ENCODE results near the gene PYGO2.

The PYGO2 gene, protein sequence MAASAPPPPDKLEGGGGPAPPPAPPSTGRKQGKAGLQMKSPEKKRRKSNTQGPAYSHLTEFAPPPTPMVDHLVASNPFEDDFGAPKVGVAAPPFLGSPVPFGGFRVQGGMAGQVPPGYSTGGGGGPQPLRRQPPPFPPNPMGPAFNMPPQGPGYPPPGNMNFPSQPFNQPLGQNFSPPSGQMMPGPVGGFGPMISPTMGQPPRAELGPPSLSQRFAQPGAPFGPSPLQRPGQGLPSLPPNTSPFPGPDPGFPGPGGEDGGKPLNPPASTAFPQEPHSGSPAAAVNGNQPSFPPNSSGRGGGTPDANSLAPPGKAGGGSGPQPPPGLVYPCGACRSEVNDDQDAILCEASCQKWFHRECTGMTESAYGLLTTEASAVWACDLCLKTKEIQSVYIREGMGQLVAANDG

DNA sequence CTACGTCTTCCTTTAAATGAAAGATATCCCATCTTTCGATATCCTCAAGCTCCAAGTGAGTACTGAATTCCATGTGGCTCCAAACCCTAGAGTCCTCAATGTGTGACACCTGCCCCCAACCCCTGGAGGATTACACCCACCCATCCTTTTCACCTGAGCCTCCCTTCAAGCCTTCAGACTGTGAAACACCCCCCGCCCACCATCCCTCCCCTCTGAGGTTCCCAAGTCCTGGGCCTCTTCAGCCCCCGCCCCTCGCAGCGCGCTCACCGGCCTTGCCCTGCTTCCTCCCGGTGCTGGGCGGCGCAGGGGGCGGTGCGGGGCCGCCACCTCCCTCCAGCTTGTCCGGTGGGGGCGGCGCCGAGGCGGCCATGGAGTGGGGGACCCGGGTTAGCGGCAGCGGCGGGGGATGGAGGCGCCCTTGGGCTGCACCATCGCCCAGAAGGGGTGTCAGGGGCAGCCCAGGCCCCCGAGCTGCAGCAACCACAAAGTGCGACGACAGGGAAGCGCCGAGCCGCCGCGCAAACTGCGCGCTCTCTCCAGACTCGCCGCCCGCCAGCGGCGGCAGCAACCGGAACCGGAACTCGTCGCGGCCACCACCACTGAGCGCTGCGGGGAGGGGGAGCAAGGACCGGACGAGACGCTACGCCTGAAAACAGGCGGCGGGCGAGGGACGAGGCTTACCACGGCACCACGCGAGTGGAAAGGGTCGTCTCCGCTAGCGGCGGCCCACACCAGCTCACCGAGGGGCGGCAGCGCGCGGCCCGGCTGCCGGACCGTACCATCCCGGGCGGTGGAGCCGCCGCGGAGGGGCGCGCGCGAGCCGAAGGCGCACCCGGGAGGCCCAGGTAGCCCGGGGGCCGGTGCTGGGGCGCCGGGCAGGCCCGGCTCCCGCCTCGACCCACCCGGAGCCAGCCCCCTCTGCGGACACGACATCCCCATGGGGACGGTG is at the start of gene PYGO2:
Gene PYGO2 (minus strand): TSS at position 576 of the 949 bp plus-strand sequence. CDS start 206 bp downstream, at position 370.
- DNase-seq, result peak; percentile 73 to 93

DNA sequence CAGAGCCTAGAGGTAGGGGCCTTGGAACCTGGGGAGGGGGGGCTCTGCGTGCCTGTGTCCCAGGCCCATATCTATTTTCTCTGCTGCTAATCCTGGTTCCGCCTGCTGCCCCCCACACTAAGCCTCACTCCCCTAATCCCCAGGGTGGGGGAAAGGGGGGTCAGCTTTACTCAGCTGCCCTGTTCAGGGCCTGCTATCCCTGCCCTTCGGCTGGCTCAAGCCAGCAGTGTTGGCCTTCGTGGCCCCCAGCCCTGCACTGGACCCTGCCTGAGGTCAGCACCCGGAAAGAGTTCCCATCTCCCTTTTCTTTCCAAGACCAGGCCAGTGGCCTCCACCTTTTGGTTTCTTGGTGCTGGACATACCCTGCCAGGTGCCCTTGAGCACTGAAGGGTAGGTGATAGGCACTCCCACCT is 49.4 kb upstream of the PYGO2 start:
- no peak for DNase-seq

DNA sequence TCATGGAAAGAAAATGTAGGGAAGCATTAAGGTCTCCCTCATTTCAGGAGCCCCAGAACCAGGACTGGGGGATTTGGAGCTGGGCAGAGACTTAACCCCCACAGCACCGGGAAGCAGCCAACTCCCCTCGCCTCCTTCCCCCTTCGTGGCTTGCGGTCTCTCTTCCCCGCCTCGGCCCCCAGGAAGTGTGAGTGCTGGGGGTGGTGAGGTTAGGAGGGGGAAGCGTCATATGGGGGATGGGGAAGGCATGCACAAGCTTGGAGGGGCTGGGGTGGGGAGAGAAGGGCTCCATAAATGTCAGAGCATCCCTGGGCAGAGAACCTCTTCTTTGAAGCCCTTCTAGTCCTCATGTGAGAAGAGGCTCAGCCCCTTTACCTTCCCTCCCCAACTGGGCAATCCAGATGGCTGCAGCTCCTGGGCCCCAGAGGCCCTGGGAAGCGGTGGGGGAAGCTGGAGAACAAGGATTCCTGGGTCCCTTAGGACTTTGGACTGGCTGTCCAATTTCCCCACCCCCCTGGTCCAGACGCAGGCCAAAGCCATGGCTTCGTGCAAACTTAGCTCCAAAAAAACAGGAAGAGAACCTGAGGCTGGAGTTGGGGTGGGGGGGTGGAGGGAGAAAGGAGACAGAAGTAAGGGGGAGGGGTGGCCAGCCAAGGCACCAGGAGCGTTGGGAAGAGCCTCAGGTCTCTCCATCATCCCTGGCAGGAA is 48.8 kb upstream of the PYGO2 start:
- DNase-seq, result no peak

DNA sequence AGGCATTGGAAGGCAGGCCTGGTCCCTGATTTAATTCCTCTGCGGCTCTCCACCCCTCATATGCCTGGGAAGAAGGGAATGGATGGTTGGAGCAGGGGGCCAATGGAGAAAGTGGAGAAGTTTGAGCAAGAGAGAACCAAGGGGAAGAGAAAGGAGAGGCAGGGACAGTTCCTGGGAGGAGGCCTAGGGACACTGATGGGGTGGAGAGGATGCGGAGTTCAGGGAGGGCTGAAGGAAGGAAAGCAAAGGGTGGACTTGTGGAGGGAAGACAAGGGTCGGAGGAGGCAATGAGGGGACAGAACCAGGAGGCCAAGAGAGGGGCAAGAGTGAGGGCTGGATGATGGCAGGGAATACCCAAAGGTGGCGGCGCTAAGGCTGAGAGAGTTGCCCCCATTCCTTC is 48.2 kb upstream of the PYGO2 start:
- DNase-seq, result no peak

DNA sequence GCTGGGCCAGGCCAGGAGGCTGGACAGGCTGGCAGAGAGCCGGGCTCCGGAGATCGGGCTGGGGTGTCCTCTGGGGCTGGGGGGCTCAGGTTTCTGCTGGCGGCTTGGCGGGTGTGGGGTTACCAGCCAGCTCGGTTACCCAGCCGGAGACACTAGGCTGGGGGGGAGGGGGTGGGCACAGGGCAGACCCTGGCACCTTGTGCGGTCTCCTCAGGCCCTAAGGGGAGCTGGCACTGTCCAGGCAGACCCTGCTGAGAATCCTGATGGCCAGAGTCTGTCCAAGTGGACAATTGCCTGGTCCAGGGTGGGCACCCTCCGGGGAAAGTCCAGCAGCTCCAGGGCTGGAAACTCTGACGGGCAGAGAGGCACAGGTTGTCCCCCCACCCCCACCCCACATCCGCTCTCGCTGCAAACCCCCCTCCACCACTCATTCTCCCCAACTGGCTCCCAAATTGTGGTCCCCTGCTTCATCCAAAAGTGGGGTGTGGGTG is 47.7 kb upstream of the PYGO2 start:
- no peak for DNase-seq

DNA sequence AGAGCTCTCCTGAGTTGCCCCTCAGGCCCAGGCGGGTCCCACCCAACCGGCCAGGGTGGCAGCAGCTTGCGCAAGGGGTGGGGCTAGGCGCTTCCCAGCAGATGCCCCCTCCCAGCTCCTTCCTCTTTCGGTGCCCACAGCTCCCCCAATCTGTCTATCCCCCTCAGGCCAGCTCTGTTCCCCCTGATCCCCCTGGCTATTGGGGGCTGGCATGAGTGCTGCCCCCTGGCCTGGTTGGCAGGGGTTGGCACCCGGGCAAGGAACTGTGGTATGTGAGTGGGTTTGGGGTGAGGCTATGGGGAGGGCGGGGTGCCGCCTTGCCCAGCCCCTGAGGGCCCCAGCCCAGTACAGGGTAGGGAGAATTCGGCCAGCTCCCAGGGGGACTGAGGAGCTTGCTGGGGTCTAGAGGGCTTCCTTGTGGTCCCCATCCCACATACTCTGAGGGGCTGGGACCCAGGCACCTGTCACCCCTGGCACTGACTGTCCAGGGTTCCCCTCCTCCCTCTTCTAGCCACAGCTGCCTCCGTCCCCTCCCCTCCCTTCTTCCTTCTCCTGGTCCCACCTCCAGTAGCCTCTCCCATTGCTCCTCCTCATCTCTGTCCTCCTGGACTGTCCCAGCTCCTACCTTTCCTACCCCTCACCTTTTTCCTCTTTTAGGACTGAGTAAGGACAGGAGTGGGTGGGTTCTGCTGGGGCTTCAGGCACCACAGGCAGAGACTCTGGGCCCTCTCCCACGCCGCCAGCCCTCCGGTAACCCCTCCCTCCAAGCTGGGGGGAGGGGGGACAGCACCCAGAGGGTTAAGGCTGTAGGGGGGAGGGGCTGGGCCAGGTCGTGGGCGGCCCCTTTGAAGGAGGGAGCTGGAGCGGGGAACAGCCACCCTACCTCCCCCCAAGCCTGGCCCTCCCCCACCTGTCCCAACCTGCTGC is 46.7 kb upstream of the PYGO2 start:
- no peak for DNase-seq

DNA sequence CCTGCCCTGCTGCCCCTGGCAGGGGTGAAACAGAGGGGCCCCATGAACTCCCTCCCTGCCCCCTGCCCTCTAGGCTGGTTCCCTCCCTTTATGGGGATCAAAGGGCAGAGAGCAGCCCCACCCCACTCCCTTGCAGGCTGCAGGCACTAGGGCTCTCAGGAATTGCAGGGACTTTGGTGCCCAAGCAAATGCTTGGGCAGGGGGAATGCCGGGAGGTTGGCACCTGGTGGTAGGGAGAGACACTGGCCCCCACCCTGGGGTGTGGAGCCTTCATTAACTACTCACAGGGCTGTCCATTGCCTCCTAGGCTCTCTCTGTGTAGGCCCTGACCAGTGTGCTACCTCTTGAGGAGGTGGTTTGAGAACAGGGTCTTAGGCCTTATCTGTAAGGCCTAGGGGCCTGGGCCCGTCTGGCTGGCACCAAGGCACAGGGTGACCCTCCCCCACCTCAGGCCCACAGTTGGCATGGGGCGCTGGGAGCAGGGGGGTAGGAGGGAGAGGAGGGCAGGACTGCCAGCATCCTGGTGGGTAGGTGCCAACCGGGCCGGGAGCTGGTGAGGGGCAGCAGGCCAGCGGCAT is 45.8 kb upstream of the PYGO2 start:
- no peak for DNase-seq

DNA sequence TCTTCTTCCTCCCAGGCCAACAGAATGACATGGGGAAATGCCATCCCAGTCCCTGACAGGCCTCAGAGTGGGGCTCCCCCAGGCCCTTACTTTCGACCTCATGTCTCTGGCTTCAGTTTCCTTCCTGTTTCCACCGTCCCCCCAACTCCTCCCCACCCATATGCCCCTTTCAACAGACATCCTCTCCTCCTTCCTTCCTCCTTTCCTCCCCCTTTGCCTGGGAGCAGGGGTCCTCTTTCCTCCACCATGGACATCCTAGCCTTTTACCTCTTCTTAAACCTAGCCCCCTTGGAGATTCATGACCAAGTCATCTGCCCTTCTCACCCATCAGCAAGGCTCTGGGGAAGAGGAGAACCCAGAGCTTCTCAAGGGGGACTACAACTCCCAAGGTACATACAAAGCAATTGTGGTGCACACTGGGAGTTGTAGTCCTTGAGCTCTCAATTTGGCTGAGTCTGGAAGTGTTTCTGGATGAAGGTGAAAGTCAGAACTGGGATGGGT is 45.1 kb upstream of the PYGO2 start:
- DNase-seq, result no peak

DNA sequence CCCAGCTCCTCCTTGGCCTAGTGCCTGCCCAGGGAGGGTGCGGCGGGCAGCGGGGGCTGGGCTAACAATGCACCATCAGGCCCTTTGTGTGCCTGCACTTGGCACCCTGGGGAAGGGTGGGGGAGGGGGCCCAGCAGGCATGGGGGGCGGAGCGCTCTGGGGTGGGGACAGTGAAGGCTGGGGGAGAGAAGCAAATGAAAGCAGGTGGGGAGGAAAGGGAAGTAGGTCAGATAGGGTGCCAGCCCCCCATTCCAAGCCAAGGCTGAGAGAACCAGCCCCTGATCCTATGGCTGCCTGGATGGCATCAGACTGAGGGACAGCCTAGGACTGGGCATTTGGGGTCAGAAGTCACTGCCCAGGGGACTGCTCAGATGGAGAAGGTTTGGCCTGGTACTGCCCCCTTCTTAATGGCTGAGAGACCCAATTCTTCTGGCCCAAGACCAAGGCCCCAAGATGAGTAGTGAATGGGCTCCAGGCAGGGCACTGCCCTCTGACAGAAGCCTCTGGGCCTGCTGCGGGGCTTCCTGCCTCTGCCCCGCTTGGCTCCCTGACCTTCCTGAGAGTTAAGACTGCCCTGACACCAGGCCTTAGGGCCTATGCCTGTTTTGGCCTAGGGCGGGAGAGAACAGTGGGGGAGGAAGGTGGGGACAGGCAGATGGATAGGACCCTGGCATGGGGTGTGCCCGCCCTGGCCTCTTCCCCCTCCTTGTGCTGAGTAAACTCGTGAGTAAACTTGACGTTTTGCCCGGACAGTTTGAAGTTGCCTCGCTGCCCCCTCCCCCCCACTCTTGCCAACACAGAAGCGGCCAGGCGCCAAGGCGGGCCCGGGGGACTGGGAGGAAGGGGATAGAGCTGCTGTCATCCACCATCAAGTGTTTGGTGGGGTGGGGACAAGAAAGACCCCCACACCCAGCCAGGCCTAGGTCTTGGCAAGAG is 43.8 kb upstream of the PYGO2 start:
- no peak for DNase-seq

DNA sequence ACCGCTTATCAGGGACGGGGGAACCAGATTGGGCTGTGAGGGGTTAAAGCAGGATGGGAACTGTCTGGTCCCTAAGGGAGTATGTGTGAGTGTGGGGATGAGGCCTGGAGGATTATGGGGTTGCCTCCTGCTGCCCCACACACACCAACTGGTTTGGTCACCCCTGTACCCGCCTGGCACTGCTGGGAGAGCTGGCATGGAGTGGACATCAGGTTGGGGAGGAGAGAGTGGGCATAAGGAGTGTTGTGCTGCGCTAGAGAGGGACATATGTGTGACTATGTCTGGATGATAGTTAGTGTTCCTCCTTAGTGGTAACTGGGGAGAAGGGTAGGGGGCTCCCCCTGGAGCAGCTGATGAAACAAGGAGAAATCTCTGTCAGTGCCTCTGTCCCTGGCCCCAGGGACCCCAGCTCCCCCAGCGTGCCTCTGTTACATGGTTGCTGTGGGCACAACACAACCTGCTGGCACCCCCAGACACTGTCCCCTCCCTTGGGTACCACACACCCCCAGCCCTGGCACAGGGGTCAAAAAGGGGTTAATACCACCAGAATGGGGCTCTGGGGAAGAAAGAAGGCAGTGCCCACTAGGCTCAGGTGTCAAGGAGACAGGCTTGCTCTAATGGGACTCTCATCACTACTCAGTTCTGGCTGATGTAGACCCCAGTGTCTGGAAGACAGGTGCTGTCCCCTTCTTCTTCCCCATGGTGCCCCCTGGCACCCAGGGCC is 42.9 kb upstream of the PYGO2 start:
- no peak for DNase-seq

DNA sequence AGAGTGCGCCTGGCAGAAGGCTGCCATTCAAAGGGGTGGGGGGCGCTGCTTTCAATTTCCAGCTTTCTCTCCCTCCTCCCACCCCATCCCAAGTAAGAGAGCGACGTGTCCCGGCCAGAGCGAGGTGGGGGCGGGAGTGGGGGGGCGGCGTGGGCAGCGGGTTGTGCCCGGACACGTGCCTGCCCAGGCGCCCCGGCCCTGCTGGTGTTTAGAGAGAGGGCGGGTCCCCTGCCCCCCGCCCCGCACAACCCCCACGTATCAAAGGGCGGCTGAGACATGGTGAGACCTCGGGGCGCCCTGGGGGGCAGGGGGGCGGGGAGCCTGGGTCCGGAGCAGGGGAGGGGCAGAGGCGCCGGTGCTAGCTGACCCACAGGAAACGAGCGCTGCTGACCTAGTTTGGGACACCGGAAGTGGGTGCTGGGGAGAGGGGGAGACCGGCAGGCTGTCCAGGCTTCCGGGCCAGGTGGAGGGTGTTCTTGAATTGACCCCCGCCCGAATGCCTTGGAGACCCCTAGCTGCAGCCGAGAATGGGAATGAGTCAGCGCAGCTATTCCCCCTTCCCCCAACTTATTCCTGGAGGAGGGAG is 42.3 kb upstream of the PYGO2 start:
- no peak for DNase-seq

DNA sequence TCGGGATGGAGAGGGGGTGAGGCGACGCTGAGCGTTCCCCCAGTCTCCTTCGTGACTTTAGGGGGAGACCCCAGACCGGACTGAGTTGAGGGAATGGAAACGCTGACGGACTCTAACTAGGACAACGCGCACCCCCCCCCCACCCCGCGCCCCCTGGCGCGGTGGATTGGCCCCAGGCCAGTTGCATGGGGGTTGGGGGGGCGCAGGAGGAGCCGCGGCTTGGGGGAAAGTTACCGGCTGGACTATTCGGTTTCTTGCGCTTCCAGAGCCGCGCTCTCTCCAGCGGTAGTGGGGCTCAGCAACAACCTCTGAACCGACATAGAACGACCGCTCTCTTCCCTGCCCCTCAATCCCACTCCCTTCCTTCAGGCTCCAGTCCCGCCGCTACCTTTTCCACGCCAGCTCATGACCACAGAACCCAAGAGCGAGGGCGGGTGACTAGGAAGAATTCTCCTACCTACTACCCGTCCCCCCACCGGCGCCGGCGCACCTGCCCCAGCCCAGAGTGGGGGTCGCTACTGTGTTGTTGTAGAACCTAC is 41.7 kb upstream of the PYGO2 start:
- DNase-seq, result no peak

DNA sequence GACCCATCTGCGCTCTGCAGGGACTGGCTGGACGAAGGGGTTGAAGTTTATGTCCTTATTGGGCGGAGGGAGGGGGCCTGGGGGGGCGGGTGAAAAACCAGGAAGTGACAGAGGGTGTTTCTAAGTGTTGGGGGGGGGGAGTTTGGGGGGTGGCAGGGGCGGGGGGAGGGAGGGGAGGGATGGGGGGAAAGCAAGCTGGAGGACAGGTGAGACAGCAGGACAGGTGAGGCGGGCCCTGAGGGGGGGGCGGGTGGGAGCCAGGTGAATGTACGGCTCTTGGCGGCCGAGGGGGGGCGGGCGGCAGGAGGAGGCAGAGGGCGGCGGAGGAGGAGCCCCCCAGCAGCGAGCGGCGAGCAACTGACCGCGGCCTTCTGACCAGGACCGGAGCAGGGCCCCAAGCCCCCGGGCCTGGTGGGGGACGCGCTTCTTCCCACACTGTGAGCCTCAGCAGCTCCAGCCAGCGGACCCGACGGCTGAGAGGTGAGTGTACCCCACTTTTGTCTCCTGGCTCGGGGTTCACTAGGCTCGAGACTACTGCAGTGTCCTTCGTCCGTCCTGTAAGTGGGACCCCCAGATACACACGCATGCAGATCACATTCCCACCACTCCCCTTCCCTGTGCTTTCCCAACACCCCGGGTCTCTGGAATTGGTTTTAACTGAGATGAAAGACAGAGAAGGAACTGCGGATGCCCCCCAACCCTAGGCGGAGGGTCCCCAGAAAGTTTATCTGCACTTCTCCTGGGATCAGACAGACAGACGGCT is 41.1 kb upstream of the PYGO2 start, which contains the start of gene ZBTB7B:
Gene ZBTB7B (plus strand): TSS at position 339 of the 763 bp plus-strand sequence. CDS start 11,859 bp downstream, outside the sequence.
- peak in 1 of 2 experiments; percentile 89 for DNase-seq

DNA sequence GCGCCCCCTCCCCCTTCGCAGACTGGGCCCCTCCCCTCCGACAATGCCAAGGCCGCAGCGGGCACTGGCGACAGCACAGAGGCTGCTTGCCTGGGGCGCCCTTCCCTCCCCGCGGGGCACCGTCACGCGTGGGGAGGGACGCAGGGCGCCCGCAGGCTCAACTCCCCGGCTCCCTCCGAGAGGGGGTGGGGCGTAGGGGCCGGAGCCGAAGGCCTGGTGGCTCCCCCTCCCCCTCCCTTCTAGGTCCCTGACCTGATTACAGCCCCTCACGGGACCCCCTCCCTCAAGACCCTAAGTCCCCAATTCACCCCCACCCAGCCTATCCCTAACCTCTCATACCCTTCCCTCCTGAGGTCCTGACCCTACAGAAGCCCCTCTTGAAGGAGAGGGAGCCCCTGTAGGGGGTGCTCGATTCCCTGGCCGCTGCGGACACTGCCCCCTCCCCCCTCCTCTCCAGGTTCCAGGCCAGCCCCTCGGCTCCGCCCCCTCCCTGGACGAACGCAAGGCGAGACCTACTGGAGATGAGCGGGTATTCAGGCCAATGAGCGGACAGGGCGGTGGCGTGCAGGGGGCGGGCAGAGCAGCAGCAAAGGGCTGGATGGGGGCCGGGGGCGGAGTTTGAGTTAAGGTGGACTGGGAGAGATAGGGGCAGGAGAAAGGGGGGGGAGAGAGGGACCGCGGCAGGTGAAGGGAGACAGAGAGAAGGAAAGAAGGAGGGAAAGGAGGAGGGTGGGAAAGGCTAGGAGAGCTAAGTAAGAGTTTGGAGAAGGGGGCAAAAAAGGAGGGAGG is 40.3 kb upstream of the PYGO2 start:
- DNase-seq, result peak; percentile 99 to 100

DNA sequence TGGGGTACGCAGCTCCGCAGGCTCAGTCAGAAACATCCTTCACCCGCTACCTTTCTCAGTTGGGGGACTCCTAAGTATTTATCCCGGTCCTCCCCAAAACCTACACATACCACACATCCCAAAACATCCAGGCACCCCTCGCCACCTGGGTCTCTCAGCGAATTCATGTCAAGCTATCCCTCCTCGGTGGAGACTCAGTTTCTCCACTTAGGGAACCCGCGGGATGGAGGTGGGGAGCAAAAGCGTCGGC is 39.8 kb upstream of the PYGO2 start:
- no peak for DNase-seq

DNA sequence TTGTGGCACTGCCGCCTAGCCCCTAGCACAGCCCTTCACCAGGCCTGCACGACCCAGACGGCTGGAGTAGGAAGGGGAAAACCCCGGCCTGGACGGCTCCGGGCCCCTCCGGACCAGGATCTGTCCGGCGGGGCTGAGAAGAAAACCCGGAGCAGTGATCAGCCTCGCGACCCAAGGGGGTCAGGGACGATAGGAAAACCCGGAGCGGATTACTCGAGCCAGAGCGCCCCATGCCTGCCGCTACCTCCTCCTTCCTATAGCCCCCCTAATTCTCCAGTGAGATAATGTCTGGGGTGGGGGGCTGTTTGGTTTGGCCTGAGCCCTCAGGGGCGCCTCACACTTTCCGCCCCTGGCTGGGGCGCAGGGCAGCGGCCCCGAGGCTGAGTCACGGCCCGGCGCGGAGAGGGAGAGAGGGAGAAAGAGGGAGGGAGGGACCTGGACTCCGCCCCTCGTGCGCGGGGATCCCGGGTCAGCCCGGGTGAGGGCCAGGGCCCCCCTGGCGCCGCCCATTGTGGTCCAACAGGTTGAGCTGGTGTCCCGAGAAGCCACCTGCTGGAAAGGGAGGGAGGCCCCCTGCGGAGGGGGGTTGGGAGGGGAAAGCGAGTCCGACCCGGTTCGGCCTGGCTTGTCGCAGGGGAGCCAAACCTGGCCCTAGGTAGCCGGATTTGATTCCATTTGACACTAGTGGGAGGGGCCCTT is 39.3 kb upstream of the PYGO2 start:
- DNase-seq, result peak; percentile 86 to 99

DNA sequence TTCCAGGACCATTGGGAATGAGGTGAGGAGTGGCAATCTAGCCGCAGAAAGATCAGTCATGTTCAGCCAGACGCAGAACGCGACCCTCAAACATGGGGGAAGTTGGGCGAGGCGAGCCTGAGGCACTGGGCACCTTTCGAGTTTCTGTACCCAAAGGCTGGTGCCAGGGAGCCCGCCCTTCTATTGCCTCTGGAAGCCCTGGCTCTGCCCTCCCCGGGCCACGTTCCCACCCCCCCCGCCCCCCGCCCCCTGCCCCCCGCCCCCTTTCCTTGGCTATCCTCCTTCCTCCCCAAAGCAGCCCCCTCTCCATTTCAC is 38.8 kb upstream of the PYGO2 start:
- no peak for DNase-seq

Data from NCI-H187 (cell line).